H1 (cell line): ENCODE measurements around the gene SIRT6. TPM values are rescaled to one million over a fixed set of nuclear protein-coding genes. Genes with fewer than 3 reads are reported as not detected.

Source experiments
- BCL11A ChIP-seq, 2 experiments: IDR thresholded peaks; one replicate each; pipeline ENCODE4 v1.6.1; 2011; ENCODE audit warnings: low read depth in 2 of 2, low read length in 2 of 2, mild to moderate bottlenecking in 2 of 2
- CHD7 ChIP-seq: fragments of 300-600 bp; sonication (generic); IDR thresholded peaks from 2 replicates; pipeline ENCODE4 v1.7.1; 2012; ENCODE audit warnings: low read length, moderate library complexity, mild to moderate bottlenecking, inconsistent platforms; ENCODE audit not compliant: insufficient replicate concordance
- CTBP2 ChIP-seq: IDR thresholded peaks from 2 replicates; pipeline ENCODE4 v1.7.0; 2011; ENCODE audit warnings: borderline replicate concordance, mild to moderate bottlenecking, moderate library complexity, mixed read lengths, low read length; ENCODE audit not compliant: insufficient read depth, insufficient read length
- CTCF ChIP-seq, 3 experiments: IDR thresholded peaks; 1 replicate in 2 of 3; 2 replicates in 1 of 3; pipeline versions ENCODE4 v1.5.1 to v1.6.1; 2011; ENCODE audit warnings: low read length in 3 of 3, mild to moderate bottlenecking in 3 of 3, inconsistent platforms in 2 of 3, low read depth in 1 of 3, moderate library complexity in 1 of 3; ENCODE audit not compliant: insufficient read depth in 1 of 3; ENCODE audit errors: control extremely low read depth in 1 of 3
- polyA plus RNA-seq, 7 experiments: library from polyadenylated mRNA; depleted of rRNA in 3 of 7; stranded (reverse) in 5 of 7; unstranded in 2 of 7; fragments of >200 nt in 5 of 7; fragments of 200-250 nt in 2 of 7; gene quantifications; 1 replicate in 5 of 7; 2 replicates in 1 of 7; 4 replicates in 1 of 7; pipeline versions ENCODE4 v1.2.1 to v1.2.3, GENCODE V29; 2011 to 2013; ENCODE audit warnings: missing spikeins in 2 of 7, mixed read lengths in 2 of 7
- total RNA-seq: library from RNA; stranded (reverse); fragmentation: NEBNext Ultra II Directional; extraction: Animal tissue kit (Norgen Biotek cat#: 25700); gene quantifications from 2 replicates; pipeline ENCODE4 v1.2.1, GENCODE V29; 2021
- TF ChIP-seq, protein P1 (sequence below): IDR thresholded peaks from 2 replicates; pipeline ENCODE4 v1.6.1; 2011; ENCODE audit warnings: low read depth, mild to moderate bottlenecking, low read length; ENCODE audit not compliant: insufficient read depth

SIRT6 gene
- total and polyA plus RNA-seq, 2 of the 8 experiments (the other 6 are each of a cell fraction or from before 2014, with no cell fraction given) = 25.2 to 27.0 TPM

DNA sequence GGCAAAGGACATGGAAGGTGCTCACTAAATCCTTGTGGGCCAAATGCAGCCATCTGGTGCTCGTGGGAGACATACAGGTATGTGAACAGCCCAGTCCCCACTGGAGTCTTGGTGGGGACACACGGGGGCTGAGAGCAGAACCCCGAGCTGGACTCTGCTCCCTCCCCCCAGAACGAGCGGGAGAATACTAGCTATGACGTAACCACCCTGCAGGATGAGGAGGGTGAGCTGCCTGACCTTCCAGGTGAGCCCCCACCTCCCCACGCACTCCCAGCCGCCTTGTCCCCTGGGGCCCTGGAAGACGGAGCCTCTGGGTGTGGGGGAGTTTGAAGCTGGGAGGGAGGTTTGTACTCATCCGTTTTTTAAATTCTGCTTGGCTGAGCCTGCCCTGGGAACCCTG, 33.4 kb upstream of the SIRT6 start (continued):
- no peak for TF ChIP-seq CHD7
- TF ChIP-seq CTCF (IDR thresholded peaks at IDR 0.05; ENCODE audit: control extremely low read depth in 1 of 3, insufficient read depth in 1 of 3, low read depth in 1 of 3, low read length in 3 of 3) = no peak
- TF ChIP-seq CTBP2 = no peak
- TF ChIP-seq, protein P1, sequence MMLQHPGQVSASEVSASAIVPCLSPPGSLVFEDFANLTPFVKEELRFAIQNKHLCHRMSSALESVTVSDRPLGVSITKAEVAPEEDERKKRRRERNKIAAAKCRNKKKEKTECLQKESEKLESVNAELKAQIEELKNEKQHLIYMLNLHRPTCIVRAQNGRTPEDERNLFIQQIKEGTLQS = no peak
- TF ChIP-seq BCL11A (IDR thresholded peaks at IDR 0.05; ENCODE audit: low read depth in 2 of 2, low read length in 2 of 2) = no peak
